H9 (cell line): ENCODE results near the gene NCKAP5. TPM values are rescaled to one million over a fixed set of nuclear protein-coding genes. Genes with fewer than 3 reads are reported as not detected.

Experiments used
- DNase-seq: peaks from one replicate; pipeline ENCODE4 v3.0.0-alpha.2; 2017
- H2AFZ ChIP-seq: one replicate; pipeline ENCODE4 v1.6.1; 2013; ENCODE audit warnings: mild to moderate bottlenecking, low read length, control low read depth, moderate library complexity
- H2AK5ac ChIP-seq: 2 replicates; pipeline ENCODE4 v1.6.1; 2013; ENCODE audit warnings: low read length, control low read depth, mixed read lengths; ENCODE audit not compliant: insufficient read length
- H2BK120ac ChIP-seq: one replicate; pipeline ENCODE4 v1.6.1; 2013; ENCODE audit warnings: low read depth, mild to moderate bottlenecking, low read length, control low read depth, inconsistent platforms; ENCODE audit not compliant: poor library complexity, severe bottlenecking
- H2BK12ac ChIP-seq: 2 replicates; pipeline ENCODE4 v1.6.1; 2013; ENCODE audit warnings: low read length, control low read depth, mixed read lengths, low read depth; ENCODE audit not compliant: insufficient read length
- H2BK15ac ChIP-seq: 2 replicates; pipeline ENCODE4 v1.6.1; 2013; ENCODE audit warnings: low read depth, low read length, control low read depth
- H2BK20ac ChIP-seq: one replicate; pipeline ENCODE4 v1.6.1; 2013; ENCODE audit warnings: low read depth, mild to moderate bottlenecking, low read length, control low read depth, inconsistent platforms; ENCODE audit not compliant: poor library complexity, severe bottlenecking
- H2BK5ac ChIP-seq: 2 replicates; pipeline ENCODE4 v1.6.1; 2013; ENCODE audit warnings: low read length, control low read depth, mixed read lengths; ENCODE audit not compliant: insufficient read length
- H3K14ac ChIP-seq: 2 replicates; pipeline ENCODE4 v1.6.1; 2013; ENCODE audit warnings: low read length, control low read depth; ENCODE audit not compliant: insufficient read depth
- H3K18ac ChIP-seq: 2 replicates; pipeline ENCODE4 v1.6.1; 2013; ENCODE audit warnings: low read depth, mild to moderate bottlenecking, mixed read lengths, low read length, control low read depth; ENCODE audit not compliant: insufficient read length
- H3K23ac ChIP-seq: 2 replicates; pipeline ENCODE4 v1.6.1; 2013; ENCODE audit warnings: low read length, control low read depth, mixed read lengths, low read depth; ENCODE audit not compliant: insufficient read length
- H3K23me2 ChIP-seq: 2 replicates; pipeline ENCODE4 v1.6.1; 2013; ENCODE audit warnings: low read depth, mild to moderate bottlenecking, mixed read lengths, low read length, control low read depth; ENCODE audit not compliant: insufficient read length, poor library complexity, severe bottlenecking
- H3K27ac ChIP-seq: 2 replicates; pipeline ENCODE4 v1.5.1; 2013; ENCODE audit warnings: low read length, control low read depth, mixed read lengths, low read depth; ENCODE audit not compliant: insufficient read length
- H3K27me3 ChIP-seq: 2 replicates; pipeline ENCODE4 v1.6.1; 2013; ENCODE audit warnings: low read length, control low read depth, inconsistent platforms; ENCODE audit not compliant: insufficient read depth
- H3K4ac ChIP-seq: 2 replicates; pipeline ENCODE4 v1.6.1; 2013; ENCODE audit warnings: low read depth, mild to moderate bottlenecking, control low read depth, inconsistent platforms, low read length, moderate library complexity
- H3K4me1 ChIP-seq: 2 replicates; pipeline ENCODE4 v1.6.1; 2013; ENCODE audit warnings: low read length, control low read depth, inconsistent platforms; ENCODE audit not compliant: insufficient read depth
- H3K4me2 ChIP-seq: 2 replicates; pipeline ENCODE4 v1.6.1; 2013; ENCODE audit warnings: low read length, control low read depth, mixed read lengths; ENCODE audit not compliant: insufficient read length, insufficient read depth
- H3K56ac ChIP-seq: 2 replicates; pipeline ENCODE4 v1.6.1; 2013; ENCODE audit warnings: low read depth, mild to moderate bottlenecking, mixed read lengths, low read length, control low read depth; ENCODE audit not compliant: insufficient read length
- H3K79me1 ChIP-seq: 2 replicates; pipeline ENCODE4 v1.6.1; 2013; ENCODE audit warnings: low read depth, mild to moderate bottlenecking, moderate library complexity, low read length, control low read depth, inconsistent platforms; ENCODE audit not compliant: insufficient read depth, poor library complexity, severe bottlenecking
- H3K79me2 ChIP-seq: 2 replicates; pipeline ENCODE4 v1.6.1; 2013; ENCODE audit warnings: low read length, control low read depth, inconsistent platforms; ENCODE audit not compliant: insufficient read depth
- H3K9ac ChIP-seq: 2 replicates; pipeline ENCODE4 v1.6.1; 2013; ENCODE audit warnings: low read length, control low read depth, mixed read lengths; ENCODE audit not compliant: insufficient read length; ENCODE audit errors: extremely low read depth
- H3K9me3 ChIP-seq: one replicate; pipeline ENCODE4 v1.6.1; 2013; ENCODE audit warnings: low read depth, low read length, inconsistent platforms; ENCODE audit not compliant: control insufficient read depth
- H3T11ph ChIP-seq: one replicate; pipeline ENCODE4 v1.6.1; 2013; ENCODE audit warnings: mild to moderate bottlenecking, low read length, control low read depth, inconsistent platforms
- H4K20me1 ChIP-seq: one replicate; pipeline ENCODE4 v1.6.1; 2013; ENCODE audit not compliant: control insufficient read depth, insufficient read length, insufficient read depth
- H4K5ac ChIP-seq: 2 replicates; pipeline ENCODE4 v1.6.1; 2013; ENCODE audit warnings: low read depth, mild to moderate bottlenecking, mixed read lengths, low read length, control low read depth; ENCODE audit not compliant: insufficient read length
- H4K8ac ChIP-seq: replicated peaks from 2 replicates; pipeline ENCODE4 v1.6.1; 2013; ENCODE audit warnings: low read length, control low read depth, mixed read lengths, low read depth; ENCODE audit not compliant: insufficient read length
- H4K91ac ChIP-seq: 2 replicates; pipeline ENCODE4 v1.6.1; 2013; ENCODE audit warnings: low read depth, mild to moderate bottlenecking, moderate library complexity, mixed read lengths, low read length, control low read depth; ENCODE audit not compliant: insufficient read length
- H3K27ac Mint-ChIP-seq, 3 experiments: 2 replicates in 2 of 3; 3 replicates in 1 of 3; pipeline ENCODE4 v1.8.0; 2020 to 2021; ENCODE audit warnings: mixed read lengths in 3 of 3, mild to moderate bottlenecking in 1 of 3, moderate library complexity in 1 of 3
- H3K27me3 Mint-ChIP-seq: 2 replicates; pipeline ENCODE4 v1.8.0; 2021; ENCODE audit warnings: low read depth, mild to moderate bottlenecking, moderate library complexity, mixed read lengths
- H3K36me3 Mint-ChIP-seq, 3 experiments: 2 replicates in 2 of 3; 3 replicates in 1 of 3; pipeline ENCODE4 v1.8.0; 2020 to 2021; ENCODE audit warnings: low read depth in 3 of 3, mixed read lengths in 3 of 3; ENCODE audit not compliant: insufficient read depth in 1 of 3
- H3K4me1 Mint-ChIP-seq, 2 experiments: 2 replicates each; pipeline ENCODE4 v1.8.0; 2020; ENCODE audit warnings: mixed read lengths in 2 of 2
- H3K4me3 Mint-ChIP-seq, 2 experiments: 2 replicates in 1 of 2; 3 replicates in 1 of 2; pipeline ENCODE4 v1.8.0; 2020 to 2021; ENCODE audit warnings: mild to moderate bottlenecking in 2 of 2, mixed read lengths in 2 of 2, moderate library complexity in 1 of 2
- H3K9me3 Mint-ChIP-seq, 2 experiments: 2 replicates in 1 of 2; 3 replicates in 1 of 2; pipeline ENCODE4 v1.8.0; 2020; ENCODE audit warnings: mild to moderate bottlenecking in 2 of 2, mixed read lengths in 2 of 2, moderate library complexity in 1 of 2
- whole genome bisulfite sequencing: extraction: QIAGEN DNeasy Blood & Tissue Kit; methylation state at CpG from one replicate; pipeline ENCODE4 v1.1.7; 2013; ENCODE audit warnings: missing lambda C conversion rate, low lambda C conversion rate, mixed read lengths; ENCODE audit not compliant: insufficient read length; ENCODE audit errors: extremely low coverage; 5-methylcytosine and 5-hydroxymethylcytosine counted together
- total RNA-seq: library from RNA; stranded (reverse); gene quantifications from 2 replicates; pipeline ENCODE4 v1.2.1, GENCODE V29; 2021
- TF ChIP-seq, protein P1 (sequence below): fragments of 200-600 bp; sonication (generic); conservative IDR thresholded peaks from 3 replicates; pipeline ENCODE4 v1.8.0; 2021; ENCODE audit warnings: antibody characterized with exemption, mild to moderate bottlenecking

NCKAP5 gene
- total RNA-seq, 1 experiment from 2014 or later = 0.26 TPM

DNA sequence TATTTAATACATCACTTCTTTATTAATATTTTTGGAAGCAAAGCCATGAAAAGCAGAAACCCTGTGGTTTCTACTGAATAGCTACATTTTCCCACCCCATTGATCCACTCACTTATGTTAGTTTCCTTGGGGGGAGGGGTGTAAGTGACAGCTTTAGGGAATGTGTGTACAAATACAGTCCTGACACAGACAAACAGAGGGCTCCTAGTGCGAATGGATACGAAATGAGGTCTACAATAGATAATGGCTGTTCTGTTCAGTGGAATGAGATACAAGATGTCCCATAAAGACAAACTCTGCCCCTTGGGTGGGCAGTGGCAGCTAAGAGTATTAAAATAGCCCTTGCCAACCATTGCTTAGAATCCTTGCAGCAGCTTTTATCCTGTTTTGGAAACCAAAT, 312.9 kb downstream of the NCKAP5 start:
- Histone ChIP-seq H4K5ac (no peak overlapping the region), H3K23ac (no peak overlapping the region), H4K8ac (no peak overlapping the region), H3K4ac (no peak overlapping the region), H2BK15ac (no peak overlapping the region), H3K4me1 (no peaks in the 10 kb centered on the region), H2BK12ac (no peak overlapping the region), H3K79me2 (no peaks in the 10 kb centered on the region), H2AK5ac (no peak overlapping the region), H3K14ac (no peak overlapping the region), H2AFZ (no peak overlapping the region), H3K18ac (no peak overlapping the region), H2BK20ac (no peak overlapping the region), H3K27me3 (no peaks in the 10 kb centered on the region), H4K91ac (no peak overlapping the region), H3K9me3 (no peaks in the 10 kb centered on the region), H4K20me1 (no peaks in the 10 kb centered on the region), H3K27ac (no peak overlapping the region), H2BK120ac (no peak overlapping the region), H2BK5ac (no peak overlapping the region), H3K56ac (no peak overlapping the region), H3K9ac (no peak overlapping the region), H3K23me2 (no peaks in the 10 kb centered on the region), H3K79me1 (no peaks in the 10 kb centered on the region), H3K4me2 (no peak overlapping the region), H3T11ph (no peak overlapping the region)
- Mint-ChIP-seq H3K27me3 (no peaks in the 10 kb centered on the region), H3K4me1 (0 out of 4 replicates have a peak, but pooled peaks cover 0 to 2% of the 10 kb centered on the region in 2 experiments), H3K36me3 (no peaks in the 10 kb centered on the region), H3K27ac (no peak overlapping the region), H3K9me3 (no peaks in the 10 kb centered on the region), H3K4me3 (no peak overlapping the region)
- no CpG with 5 or more reads among the region's 2 CpGs for WGBS
- no peak for DNase-seq
- TF ChIP-seq, protein P1, sequence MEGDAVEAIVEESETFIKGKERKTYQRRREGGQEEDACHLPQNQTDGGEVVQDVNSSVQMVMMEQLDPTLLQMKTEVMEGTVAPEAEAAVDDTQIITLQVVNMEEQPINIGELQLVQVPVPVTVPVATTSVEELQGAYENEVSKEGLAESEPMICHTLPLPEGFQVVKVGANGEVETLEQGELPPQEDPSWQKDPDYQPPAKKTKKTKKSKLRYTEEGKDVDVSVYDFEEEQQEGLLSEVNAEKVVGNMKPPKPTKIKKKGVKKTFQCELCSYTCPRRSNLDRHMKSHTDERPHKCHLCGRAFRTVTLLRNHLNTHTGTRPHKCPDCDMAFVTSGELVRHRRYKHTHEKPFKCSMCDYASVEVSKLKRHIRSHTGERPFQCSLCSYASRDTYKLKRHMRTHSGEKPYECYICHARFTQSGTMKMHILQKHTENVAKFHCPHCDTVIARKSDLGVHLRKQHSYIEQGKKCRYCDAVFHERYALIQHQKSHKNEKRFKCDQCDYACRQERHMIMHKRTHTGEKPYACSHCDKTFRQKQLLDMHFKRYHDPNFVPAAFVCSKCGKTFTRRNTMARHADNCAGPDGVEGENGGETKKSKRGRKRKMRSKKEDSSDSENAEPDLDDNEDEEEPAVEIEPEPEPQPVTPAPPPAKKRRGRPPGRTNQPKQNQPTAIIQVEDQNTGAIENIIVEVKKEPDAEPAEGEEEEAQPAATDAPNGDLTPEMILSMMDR = no peak
